Right lobe of liver (tissue), 4 donors: ENCODE measurements around the gene MSGN1.

Experiments used
- POLR2A ChIP-seq: fragments of 450-650 bp; IDR thresholded peaks from one replicate; pipeline ENCODE4 v1.6.1; 2017; ENCODE audit warnings: antibody characterized with exemption, mild to moderate bottlenecking
- TF ChIP-seq, protein P1 (sequence below), 4 donors: fragments of 200-600 bp in 3 of 4; fragments of 450-650 bp in 1 of 4; IDR thresholded peaks; one replicate each; pipeline versions ENCODE4 v1.5.1 to v1.8.0; 2016 to 2022; ENCODE audit warnings: antibody characterized with exemption in 4 of 4, mild to moderate bottlenecking in 2 of 4
- donor health status: DM: no; HTN: no; CAD: no.
- donor health status: DM: no; HTN: no; CAD: no.
- donor health status: DM: no; HTN: yes; CAD: no.

DNA sequence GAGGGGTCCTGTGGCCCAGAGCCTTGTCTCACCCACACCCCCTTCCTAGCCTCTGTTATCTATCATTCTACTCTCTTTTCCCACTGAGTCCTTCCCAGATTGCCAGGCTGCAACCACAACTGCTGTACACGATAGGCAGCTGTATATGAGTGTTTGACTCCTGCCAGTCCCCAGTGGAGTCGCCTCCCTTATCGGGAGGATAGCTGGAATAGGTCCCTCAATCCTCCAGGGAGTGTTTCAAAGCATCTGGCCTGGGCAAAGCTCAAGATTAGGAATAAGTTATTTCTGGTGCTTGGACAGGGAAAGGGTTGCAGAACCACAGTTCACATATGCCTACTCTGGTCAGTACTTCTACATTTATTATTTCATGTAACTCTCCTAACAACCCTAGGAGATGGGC lies 4.8 kb downstream of the MSGN1 start:
- TF ChIP-seq POLR2A, result no peak
- TF ChIP-seq, protein P1, sequence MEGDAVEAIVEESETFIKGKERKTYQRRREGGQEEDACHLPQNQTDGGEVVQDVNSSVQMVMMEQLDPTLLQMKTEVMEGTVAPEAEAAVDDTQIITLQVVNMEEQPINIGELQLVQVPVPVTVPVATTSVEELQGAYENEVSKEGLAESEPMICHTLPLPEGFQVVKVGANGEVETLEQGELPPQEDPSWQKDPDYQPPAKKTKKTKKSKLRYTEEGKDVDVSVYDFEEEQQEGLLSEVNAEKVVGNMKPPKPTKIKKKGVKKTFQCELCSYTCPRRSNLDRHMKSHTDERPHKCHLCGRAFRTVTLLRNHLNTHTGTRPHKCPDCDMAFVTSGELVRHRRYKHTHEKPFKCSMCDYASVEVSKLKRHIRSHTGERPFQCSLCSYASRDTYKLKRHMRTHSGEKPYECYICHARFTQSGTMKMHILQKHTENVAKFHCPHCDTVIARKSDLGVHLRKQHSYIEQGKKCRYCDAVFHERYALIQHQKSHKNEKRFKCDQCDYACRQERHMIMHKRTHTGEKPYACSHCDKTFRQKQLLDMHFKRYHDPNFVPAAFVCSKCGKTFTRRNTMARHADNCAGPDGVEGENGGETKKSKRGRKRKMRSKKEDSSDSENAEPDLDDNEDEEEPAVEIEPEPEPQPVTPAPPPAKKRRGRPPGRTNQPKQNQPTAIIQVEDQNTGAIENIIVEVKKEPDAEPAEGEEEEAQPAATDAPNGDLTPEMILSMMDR (IDR thresholded peaks at IDR 0.05), result no peak
